Lower leg skin (tissue), 4 donors: ENCODE measurements around the gene ITGA11. TPM values are rescaled to one million over a fixed set of nuclear protein-coding genes. Genes with fewer than 3 reads are reported as not detected.

Experiments used
- DNase-seq, 2 donors: peaks; one replicate each; pipeline ENCODE4 v3.0.0-alpha.2; 2019; ENCODE audit warnings: low spot score in 2 of 2
- H3K4me3 ChIP-seq: fragments of 200-600 bp; sonication (generic); 2 replicates; pipeline ENCODE4 v1.5.1; 2017; ENCODE audit warnings: mild to moderate bottlenecking, low read depth; ENCODE audit not compliant: poor library complexity, severe bottlenecking
- CTCF ChIP-seq, 3 donors: fragments of 450-650 bp; IDR thresholded peaks; one replicate each; pipeline ENCODE4 v1.5.1; 2016; ENCODE audit warnings: antibody characterized with exemption in 3 of 3, mild to moderate bottlenecking in 3 of 3, moderate library complexity in 2 of 3
- POLR2A ChIP-seq, 2 donors: fragments of 450-650 bp; IDR thresholded peaks; one replicate each; pipeline ENCODE4 v1.6.1; 2016 to 2017; ENCODE audit warnings: antibody characterized with exemption in 2 of 2, mild to moderate bottlenecking in 1 of 2, moderate library complexity in 1 of 2
- WGBS, 2 donors: methylation state at CpG; one replicate each; pipeline ENCODE4 v1.1.5; 2018; 5-methylcytosine and 5-hydroxymethylcytosine counted together
- intact Hi-C: fragments of 100-400 bp; cut with DNase I; formaldehyde crosslinking; loops from one replicate; pipeline ENCODE4 v1.15.0; 2023; ENCODE audit warnings: low total_unique reads
- total RNA-seq, 4 donors: library from RNA; depleted of rRNA; stranded (reverse); fragments of >200 nt; gene quantifications; one replicate each; pipeline ENCODE4 v1.1.0, GENCODE V29; 2016

ITGA11 gene
- total RNA-seq, 4 donors from 2014 or later, result 0.51 to 3.5 (median 2.0) TPM

- H3K4me3 ChIP-seq, result no peak overlapping the region
- DNase-seq, result peak in 1 of 2 donors; percentile 71
- WGBS, 2 donors, result 87 to 93% methylated on average over 18 of the region's 18 CpGs
- intact Hi-C loops, result loop anchor here (5.0 kb wide), 1 partner anchor 69 kb away; no protein-coding TSS in a partner anchor
- no peak for TF ChIP-seq POLR2A (IDR thresholded peaks at IDR 0.05)
- TF ChIP-seq CTCF (IDR thresholded peaks at IDR 0.05), result no peak
Measured at GRCh38 chr15:68313501-68314410, 118.2 kb downstream of the ITGA11 start.

DNA sequence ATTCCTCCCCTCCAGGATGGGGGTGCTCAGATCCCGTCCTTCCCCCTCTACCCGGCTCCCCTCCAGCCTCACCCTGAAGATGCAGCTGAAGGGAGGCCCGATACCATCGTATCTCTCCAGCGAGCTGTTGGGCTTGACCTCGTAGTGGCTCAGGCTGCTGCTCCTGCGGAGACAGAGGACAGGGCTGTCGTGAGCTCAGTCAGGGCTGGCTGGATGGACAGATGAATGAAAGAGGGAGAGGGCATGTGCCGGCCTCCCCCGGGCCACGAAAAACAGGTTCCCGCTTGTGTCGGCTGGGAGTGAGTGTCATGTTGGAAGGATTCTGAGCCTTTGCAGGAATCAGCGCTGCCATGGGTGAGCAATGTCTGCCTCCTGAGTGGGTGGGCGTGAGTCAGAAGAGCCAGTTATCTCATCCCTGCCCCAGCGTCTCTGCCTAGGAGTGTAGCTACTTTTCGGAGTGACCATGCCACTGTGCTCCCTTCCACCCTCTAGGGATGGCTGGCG is 119.2 kb downstream of the ITGA11 start:
- H3K4me3 ChIP-seq, result no peak overlapping the region
- TF ChIP-seq POLR2A (IDR thresholded peaks at IDR 0.05) (no peak), CTCF (IDR thresholded peaks at IDR 0.05) (no peak)
- peak in 1 of 2 donors; percentile 63 for DNase-seq
- 79 to 86% methylated on average over 18 of the region's 18 CpGs for WGBS, 2 donors
- intact Hi-C loops, result loop anchor here (5.0 kb wide), 1 partner anchor 70 kb away; no protein-coding TSS in a partner anchor

DNA sequence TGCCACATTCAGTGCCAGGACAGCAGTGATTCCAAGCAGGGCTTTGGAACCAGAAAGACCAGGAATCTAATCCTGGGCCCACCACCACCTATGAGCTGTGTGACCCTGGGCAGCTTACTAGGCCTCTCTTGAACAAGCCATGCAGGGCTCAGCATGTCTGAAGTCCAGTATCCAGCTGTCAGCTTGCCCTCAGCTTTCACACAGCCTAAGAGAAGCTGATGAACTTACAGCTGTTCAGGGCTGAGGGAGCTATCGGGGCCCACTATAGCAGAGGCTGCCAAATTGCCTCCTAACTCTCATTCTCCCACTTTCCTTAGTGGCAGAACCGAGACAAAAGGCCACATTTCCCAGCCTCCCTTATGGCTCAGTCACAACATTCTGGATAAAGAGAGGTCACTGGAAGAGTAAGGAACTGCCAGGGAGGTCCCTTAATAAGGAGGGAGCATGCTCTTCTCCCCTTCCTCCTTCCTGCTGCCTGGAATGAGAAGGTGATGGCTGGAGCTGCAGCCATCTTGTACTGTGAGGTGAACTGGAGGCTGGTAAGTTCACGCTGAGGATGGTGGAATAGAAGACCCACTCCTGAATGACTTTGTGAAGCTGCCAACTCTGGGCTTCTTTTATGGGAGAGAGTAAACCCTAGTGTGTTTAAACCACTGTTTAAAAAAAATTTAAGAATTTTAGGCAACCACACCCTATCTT is 120.0 kb downstream of the ITGA11 start:
- intact Hi-C loops, result loop anchor here (5.0 kb wide), 1 partner anchor 70 kb away; no protein-coding TSS in a partner anchor
- WGBS, 2 donors, result 91 to 94% methylated on average over 3 of the region's 3 CpGs
- TF ChIP-seq POLR2A (IDR thresholded peaks at IDR 0.05), result no peak
- no peak for TF ChIP-seq CTCF (IDR thresholded peaks at IDR 0.05)
- H3K4me3 ChIP-seq, result no peak overlapping the region
- DNase-seq, result peak in 1 of 2 donors; percentile 70

GRCh38 chr15:68311464-68311835 is 120.5 kb downstream of the ITGA11 start:
- TF ChIP-seq CTCF (IDR thresholded peaks at IDR 0.05) (no peak), POLR2A (IDR thresholded peaks at IDR 0.05) (no peak)
- intact Hi-C loops, result loop anchor here (5.0 kb wide), 1 partner anchor 71 kb away; no protein-coding TSS in a partner anchor
- no peak overlapping the region for H3K4me3 ChIP-seq
- DNase-seq, result peak in 1 of 2 donors; percentile 83
- 97% methylated on average over 3 of the region's 3 CpGs for WGBS, 2 donors

DNA sequence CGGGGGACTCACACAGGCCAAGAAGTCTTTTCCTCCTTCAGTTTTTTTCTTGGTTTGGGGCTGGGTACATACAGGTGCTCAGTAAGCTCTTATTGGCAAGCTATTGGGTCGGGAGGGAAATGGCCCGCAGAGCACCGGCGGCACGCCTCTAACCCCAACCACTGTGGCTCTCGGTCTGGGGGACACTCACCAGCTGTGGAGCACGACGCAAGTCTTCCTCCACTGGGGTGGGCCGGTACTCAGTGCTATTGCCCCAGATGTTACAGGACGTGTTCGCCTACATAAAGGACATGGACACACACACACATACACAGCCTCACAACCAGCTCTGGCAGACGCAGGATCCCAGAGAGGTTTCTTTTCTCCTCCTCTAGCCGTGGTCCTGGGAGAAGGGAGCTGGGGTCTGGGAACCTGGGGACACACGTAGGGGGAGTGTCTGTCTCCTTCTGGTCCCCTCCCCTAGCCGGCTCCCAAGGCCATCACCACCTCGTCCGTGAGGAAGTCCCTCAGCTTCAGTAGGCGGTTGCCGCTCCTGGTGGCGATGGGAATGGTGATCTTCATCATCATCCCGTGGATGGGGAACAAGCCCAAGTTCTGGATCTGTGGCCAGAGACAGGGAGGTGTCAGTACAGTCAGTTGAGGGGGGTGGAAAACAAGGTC is 121.0 kb downstream of the ITGA11 start:
- TF ChIP-seq POLR2A (IDR thresholded peaks at IDR 0.05) (no peak), CTCF (IDR thresholded peaks at IDR 0.05) (no peak)
- WGBS, 2 donors, result 88 to 95% methylated on average over 21 to 22 of the region's 22 CpGs
- DNase-seq, result peak in 1 of 2 donors; percentile 75
- no peak overlapping the region for H3K4me3 ChIP-seq
- intact Hi-C loops, result loop anchor here (5.0 kb wide), 1 partner anchor 71 kb away; no protein-coding TSS in a partner anchor
